Measurements from ENCODE around the gene CLSTN1. TPM values are rescaled to one million over a fixed set of nuclear protein-coding genes. Genes with fewer than 3 reads are reported as not detected.

Gene CLSTN1
- total RNA-seq, 3 donors from 2014 or later, result 166 to 275 (median 224) TPM

GRCh38 chr1:9865724-9866123 lies 42.0 kb upstream of the CLSTN1 start:
- DNase-seq (no peak), ATAC-seq (no peak)
- no peak for TF ChIP-seq CTCF (IDR thresholded peaks at IDR 0.05)
- H3K4me3 ChIP-seq, result no peak overlapping the region
- no peaks in the 10 kb centered on the region for H3K4me1 ChIP-seq (ENCODE audit: low read depth)
- intact Hi-C loops (cut with DNase I, micrococcal nuclease), result loop anchor here (2.0 to 10.0 kb wide), 3 partner anchors 81 to 231 kb away; no protein-coding TSS in a partner anchor
- H3K36me3 ChIP-seq (ENCODE audit: low read depth), result no peaks in the 10 kb centered on the region
- H3K9me3 ChIP-seq, result no peaks in the 10 kb centered on the region

- ATAC-seq (no peak), DNase-seq (no peak)
- no peak for TF ChIP-seq CTCF (IDR thresholded peaks at IDR 0.05)
- intact Hi-C loops (cut with DNase I, micrococcal nuclease), result loop anchor here in 1 of 2 donors (10.0 kb wide), 2 partner anchors 79 to 229 kb away; no protein-coding TSS in a partner anchor
- Histone ChIP-seq H3K36me3 (ENCODE audit: low read depth) (no peaks in the 10 kb centered on the region), H3K4me3 (no peak overlapping the region), H3K4me1 (ENCODE audit: low read depth) (no peaks in the 10 kb centered on the region), H3K9me3 (no peaks in the 10 kb centered on the region)
Observed at GRCh38 chr1:9863371-9863770, 39.6 kb upstream of the CLSTN1 start.

GRCh38 chr1:9861360-9861759 lies 37.6 kb upstream of the CLSTN1 start:
- no peak for ATAC-seq
- Histone ChIP-seq H3K4me3 (no peak overlapping the region), H3K4me1 (ENCODE audit: low read depth) (no peaks in the 10 kb centered on the region), H3K9me3 (no peaks in the 10 kb centered on the region), H3K36me3 (ENCODE audit: low read depth) (no peaks in the 10 kb centered on the region)
- intact Hi-C loops (cut with DNase I, micrococcal nuclease), result loop anchor here in 1 of 2 donors (10.0 kb wide), 2 partner anchors 77 to 227 kb away; no protein-coding TSS in a partner anchor
- no peak for TF ChIP-seq CTCF (IDR thresholded peaks at IDR 0.05)
- DNase-seq, result no peak

GRCh38 chr1:9860887-9861286 lies 37.1 kb upstream of the CLSTN1 start:
- no peak for DNase-seq
- no peak for TF ChIP-seq CTCF (IDR thresholded peaks at IDR 0.05)
- intact Hi-C loops (cut with DNase I, micrococcal nuclease), result loop anchor here in 1 of 2 donors (10.0 kb wide), 2 partner anchors 76 to 226 kb away; no protein-coding TSS in a partner anchor
- Histone ChIP-seq H3K36me3 (ENCODE audit: low read depth) (no peaks in the 10 kb centered on the region), H3K4me3 (no peak overlapping the region), H3K4me1 (ENCODE audit: low read depth) (no peaks in the 10 kb centered on the region), H3K9me3 (no peaks in the 10 kb centered on the region)
- ATAC-seq, result no peak

GRCh38 chr1:9859281-9860014 lies 35.7 kb upstream of the CLSTN1 start:
- Histone ChIP-seq H3K36me3 (ENCODE audit: low read depth) (no peaks in the 10 kb centered on the region), H3K9me3 (no peaks in the 10 kb centered on the region), H3K4me3 (no peak overlapping the region), H3K4me1 (ENCODE audit: low read depth) (no peaks in the 10 kb centered on the region)
- ATAC-seq, result no peak
- no peak for DNase-seq
- no peak for TF ChIP-seq CTCF (IDR thresholded peaks at IDR 0.05)
- intact Hi-C loops (cut with DNase I, micrococcal nuclease), result loop anchor here in 1 of 2 donors (10.0 kb wide), 2 partner anchors 75 to 225 kb away; no protein-coding TSS in a partner anchor
